HT-29 (cell line): ENCODE results near the gene MAP7D3. TPM values are rescaled to one million over a fixed set of nuclear protein-coding genes. Genes with fewer than 3 reads are reported as not detected.

Experiments used
- DNase-seq: peaks from one replicate; pipeline ENCODE4 v3.0.0-alpha.2; 2015; ENCODE audit warnings: low spot score
- total RNA-seq: library from RNA; depleted of rRNA; stranded (reverse); fragments of >200 nt; shearing (Covaris generic); gene quantifications from 2 replicates; pipeline ENCODE4 v1.2.3, GENCODE V29; 2014

MAP7D3 gene
- total RNA-seq, 1 experiment from 2014 or later, result 2.0 TPM

DNA sequence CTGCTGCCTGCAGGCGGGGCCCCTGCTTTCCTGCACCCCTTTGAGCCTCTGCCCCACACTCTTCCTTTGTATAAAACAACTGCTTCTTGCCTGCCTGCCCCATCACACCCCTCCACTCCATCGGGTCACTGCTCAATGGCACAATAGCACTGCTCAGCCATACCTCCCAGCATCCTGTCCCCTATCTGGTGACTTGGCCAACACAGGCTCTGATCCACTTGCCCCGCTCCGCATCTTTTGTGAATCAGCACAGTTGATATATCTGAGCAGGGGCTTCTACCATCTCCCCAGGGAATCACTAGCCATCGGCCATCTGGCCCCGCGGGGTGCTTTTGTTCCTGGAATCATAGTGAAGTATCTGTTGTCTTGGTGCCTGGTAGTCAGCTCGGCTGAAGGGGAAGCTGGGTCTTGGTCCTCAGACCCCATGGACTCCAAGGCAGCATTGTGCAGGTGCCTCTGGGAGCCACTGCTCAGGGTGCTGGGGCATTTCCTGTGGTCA is 45.3 kb downstream of the MAP7D3 start:
- no peak for DNase-seq

- DNase-seq, result peak; percentile 37
Observed at GRCh38 chrX:136204571-136204970, 46.6 kb downstream of the MAP7D3 start.

DNA sequence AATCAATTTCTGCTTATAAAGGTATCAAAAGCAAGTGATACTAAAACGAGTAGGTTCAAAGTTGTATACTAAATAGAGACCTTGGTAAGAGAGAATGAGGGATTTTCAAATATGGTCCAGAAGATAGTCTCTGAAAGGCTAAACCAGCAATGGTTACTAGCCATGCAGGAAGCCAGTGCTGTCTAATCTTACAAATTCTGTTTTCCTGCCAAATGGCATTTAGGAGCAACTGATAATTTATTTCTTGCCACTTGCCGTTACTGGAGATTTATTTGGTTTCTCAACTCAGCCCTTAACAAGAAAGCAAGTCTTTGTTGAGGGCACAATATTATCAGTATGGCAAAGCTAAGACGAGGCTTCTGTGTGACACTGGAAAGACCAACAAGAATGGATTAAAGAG is 47.2 kb downstream of the MAP7D3 start:
- no peak for DNase-seq

DNA sequence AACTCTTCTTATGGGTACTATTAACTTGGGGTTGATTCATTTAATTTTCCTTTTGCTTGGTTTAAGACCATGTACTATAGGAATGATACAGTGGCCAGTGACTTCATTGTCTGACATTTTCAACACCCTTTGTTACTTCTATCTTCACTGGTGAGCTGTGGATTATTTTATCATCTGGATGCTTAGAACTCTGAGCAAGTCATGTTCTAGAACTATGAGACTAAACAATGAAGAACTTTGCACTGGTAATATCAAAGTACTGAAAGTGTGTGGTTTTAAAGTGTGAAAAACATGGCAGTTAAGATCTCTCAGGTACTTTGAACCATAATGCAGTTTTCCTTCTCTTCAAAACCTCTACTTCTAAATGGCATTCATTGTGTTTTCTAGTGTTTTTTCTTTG is 47.8 kb downstream of the MAP7D3 start:
- DNase-seq, result no peak

DNA sequence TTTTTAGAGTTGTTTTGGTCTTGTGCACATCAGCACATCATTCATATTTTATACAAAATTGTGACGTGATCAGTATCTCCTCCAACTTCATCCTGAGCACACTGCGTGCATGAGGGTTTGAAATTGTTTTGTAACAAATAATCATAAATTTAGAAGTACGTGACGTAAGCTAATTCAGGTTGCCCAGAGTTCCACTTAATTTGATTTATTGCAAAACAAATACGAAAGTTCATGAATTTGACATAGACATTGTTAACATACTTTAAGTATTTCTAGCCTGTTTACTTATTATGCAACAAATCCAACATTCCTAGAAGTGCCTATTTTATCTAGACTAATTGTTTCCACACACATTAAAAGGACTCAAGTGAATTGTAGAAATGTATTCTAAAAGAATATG is 48.3 kb downstream of the MAP7D3 start:
- no peak for DNase-seq

GRCh38 chrX:136201601-136202000 is 49.6 kb downstream of the MAP7D3 start:
- DNase-seq, result no peak

GRCh38 chrX:136200466-136200865 is 50.7 kb downstream of the MAP7D3 start:
- DNase-seq, result peak; percentile 38

GRCh38 chrX:136199365-136199764 is 51.8 kb downstream of the MAP7D3 start:
- DNase-seq, result no peak

GRCh38 chrX:136198678-136199243 is 52.4 kb downstream of the MAP7D3 start:
- no peak for DNase-seq

- no peak for DNase-seq
Observed at GRCh38 chrX:136198010-136198409, 53.2 kb downstream of the MAP7D3 start.

DNA sequence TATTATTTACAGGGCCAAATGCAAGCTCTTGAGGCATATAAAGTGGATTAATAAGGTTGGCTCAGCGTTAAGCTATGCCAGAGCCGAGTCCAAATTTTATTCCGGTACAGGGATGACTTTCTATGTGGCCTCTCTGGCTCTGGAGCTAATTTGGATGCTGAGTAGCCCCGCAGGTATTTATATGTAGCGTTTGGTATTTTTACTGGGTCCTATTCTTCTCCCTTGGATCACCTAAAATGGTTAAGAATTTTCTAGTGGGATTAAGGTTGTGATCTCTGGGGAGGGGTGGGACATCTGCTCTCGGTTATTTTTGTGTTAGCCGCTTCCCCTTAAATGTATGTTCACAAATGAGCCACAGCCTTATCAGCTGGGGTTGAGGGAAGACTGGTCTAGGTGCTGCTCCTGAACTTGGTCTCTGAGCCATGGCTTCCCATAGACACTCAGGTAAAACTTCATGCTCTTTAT is 54.5 kb downstream of the MAP7D3 start:
- DNase-seq, result no peak

GRCh38 chrX:136195247-136195646 is 56.0 kb downstream of the MAP7D3 start:
- no peak for DNase-seq

GRCh38 chrX:136194536-136194935 is 56.7 kb downstream of the MAP7D3 start:
- no peak for DNase-seq

DNA sequence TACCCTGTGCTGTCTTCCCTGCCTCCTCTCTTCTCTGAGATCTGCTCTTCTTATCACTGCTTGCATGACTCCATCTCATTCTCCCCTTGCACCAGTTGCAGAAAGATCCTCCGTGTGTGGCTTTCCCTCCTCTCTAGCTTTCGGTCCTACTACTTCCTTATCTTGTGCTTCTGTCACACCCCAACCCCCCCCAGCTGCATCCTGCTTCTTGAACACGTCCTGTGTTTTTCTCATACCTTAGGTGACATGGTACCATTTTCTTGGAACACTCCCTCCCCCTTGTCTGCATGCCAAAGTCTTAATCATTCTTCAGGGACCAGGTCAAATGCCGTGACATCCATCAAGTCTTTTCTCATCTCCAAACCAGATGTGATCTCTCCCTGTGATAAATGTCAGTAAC is 57.4 kb downstream of the MAP7D3 start:
- no peak for DNase-seq

DNA sequence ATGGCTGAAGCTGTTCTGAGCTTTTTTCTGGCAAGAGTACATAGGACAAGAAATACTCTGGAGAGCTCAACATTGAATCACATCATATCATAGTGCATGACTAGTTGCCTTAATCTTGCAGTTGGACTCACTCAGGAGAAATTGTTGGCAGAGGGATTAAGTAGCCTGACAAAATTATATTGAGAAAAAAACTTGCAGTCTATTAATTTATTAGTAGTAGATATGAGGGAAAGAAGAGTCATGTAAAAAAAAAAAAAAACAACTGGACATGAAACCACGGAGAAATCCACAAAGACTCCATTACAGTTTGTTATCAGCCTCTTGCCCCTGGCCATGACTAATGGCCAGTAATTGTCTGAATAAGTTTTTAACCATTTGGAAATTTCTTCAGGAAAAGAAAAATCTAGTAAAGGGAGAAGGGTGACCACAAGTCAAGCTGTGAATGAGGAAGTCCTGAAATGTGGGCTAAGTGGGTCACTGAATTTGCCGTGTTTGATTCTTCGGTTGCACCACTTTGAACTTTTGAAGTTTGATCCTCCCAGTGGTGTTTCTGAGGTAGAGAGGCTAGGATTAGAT is 58.3 kb downstream of the MAP7D3 start:
- no peak for DNase-seq

DNA sequence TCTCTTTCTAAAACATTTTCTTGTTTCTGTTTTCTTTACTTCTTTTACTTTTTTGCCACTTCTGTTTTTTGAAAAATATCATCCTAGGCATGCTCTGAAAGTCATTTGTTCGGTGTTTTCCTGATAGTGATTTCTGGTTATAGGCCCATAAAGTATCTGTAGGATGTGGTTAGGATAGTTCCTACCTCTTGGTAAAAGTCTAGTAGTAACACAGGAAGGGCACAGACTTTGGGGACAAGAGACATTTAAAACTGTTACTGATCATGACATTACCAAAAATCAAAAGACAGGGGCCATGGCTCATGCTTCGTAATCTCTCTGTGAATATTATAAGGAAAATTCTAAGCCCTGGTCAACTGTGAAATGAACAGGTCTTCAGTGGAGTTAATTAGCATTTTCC is 59.1 kb downstream of the MAP7D3 start:
- DNase-seq, result no peak

DNA sequence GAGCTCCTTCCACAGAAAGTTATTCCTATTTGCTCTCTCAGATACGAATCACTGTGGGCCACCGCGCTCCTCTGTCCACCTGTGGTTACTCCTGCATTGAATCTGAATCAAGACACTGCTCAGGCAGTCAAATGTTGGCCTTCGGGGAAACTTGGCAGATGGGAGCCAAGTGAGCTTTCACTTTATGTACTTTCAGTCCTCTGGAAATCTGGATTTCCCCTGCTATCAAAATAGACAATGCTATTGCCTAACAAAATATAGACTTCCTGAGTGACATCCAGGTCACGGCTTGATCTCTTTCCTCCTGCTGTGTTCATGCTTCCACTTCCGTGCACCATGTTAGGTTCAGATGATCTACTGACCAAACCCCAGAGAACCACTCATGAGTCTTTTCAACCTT is 60.0 kb downstream of the MAP7D3 start:
- DNase-seq, result no peak

- no peak for DNase-seq
Observed at GRCh38 chrX:136190038-136190713, 61.0 kb downstream of the MAP7D3 start.

GRCh38 chrX:136189222-136189621 is 62.0 kb downstream of the MAP7D3 start:
- DNase-seq, result no peak

DNA sequence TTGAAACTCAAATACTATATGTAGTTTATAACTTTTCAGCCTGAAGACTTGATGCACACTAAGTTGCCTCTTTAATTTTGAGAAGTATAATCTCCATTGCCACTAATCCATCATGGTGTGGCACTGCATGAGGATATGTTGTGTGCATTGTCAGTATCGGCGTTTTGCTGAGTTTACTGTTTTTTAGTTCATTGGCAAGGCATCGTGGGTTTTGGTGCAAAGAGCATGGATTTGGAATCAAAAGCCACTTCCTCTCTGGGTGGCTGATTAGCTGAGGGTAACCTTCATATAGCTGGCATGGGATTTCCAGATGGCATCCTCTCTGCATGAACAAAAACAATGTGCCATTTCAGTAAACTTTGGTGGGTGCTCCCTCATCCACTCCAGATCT is 65.2 kb downstream of the MAP7D3 start:
- no peak for DNase-seq

- DNase-seq, result no peak
Observed at GRCh38 chrX:136185401-136186022, 65.7 kb downstream of the MAP7D3 start.

DNA sequence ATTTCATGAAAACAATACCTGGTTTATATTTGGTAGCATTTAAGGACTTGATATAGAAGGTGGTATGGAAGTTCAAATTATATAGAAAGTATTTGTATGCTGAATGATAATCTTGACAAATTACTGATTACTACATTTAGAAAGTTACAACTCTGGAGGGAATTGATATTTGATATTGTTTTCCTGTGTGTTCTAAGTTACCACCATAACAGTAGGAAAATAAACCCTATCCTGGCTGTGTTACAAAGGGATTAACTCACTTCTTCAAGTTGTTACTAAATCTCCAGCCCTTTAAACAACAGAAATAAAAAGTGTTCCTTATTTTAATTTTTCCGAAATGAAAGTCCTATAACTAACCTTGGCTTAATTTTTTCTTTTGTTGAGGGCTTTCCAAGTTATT is 67.3 kb downstream of the MAP7D3 start:
- DNase-seq, result no peak

DNA sequence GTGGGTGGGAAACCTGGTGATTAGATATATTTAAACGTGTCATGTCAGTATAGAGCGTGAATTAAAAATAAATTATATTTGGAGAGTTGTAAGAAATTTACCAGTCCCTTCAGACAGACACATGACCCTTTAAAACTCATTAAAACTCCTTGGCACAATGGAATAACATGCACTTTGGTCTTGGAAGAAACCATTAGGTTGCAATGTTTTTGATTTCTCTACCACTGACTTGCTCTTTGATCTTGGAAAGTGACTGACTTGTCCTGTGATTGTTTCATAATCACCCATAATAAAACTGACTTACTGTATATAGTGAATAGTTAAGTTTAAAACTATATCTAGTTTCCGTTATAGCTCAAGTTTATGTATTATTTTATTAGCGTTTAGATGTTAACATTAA is 68.0 kb downstream of the MAP7D3 start:
- no peak for DNase-seq
